ENCODE measurements around the gene ASB10.

ASB10 gene

GRCh38 chr7:151128716-151129115, 58.3 kb downstream of the ASB10 start:
- no peak for DNase-seq (ENCODE audit: low read depth)
- no peak for TF ChIP-seq CTCF (conservative IDR thresholded peaks at IDR 0.05; ENCODE audit: low read depth, low read length)
- H3K4me3 ChIP-seq (ENCODE audit: low read length), result no peak overlapping the region

- H3K4me3 ChIP-seq (ENCODE audit: low read length), result no peak overlapping the region
- no peak for TF ChIP-seq CTCF (conservative IDR thresholded peaks at IDR 0.05; ENCODE audit: low read depth, low read length)
- no peak for DNase-seq (ENCODE audit: low read depth)
These were observed 58.9 kb downstream of the ASB10 start for GRCh38 chr7:151128144-151128543.

- TF ChIP-seq CTCF (conservative IDR thresholded peaks at IDR 0.05; ENCODE audit: low read depth, low read length), result no peak
- no peak overlapping the region for H3K4me3 ChIP-seq (ENCODE audit: low read length)
- DNase-seq (ENCODE audit: low read depth), result no peak
These were observed 60.4 kb downstream of the ASB10 start for GRCh38 chr7:151126491-151127137.

GRCh38 chr7:151125846-151126481, 61.1 kb downstream of the ASB10 start:
- TF ChIP-seq CTCF (conservative IDR thresholded peaks at IDR 0.05; ENCODE audit: low read depth, low read length), result no peak
- no peak for DNase-seq (ENCODE audit: low read depth)
- no peak overlapping the region for H3K4me3 ChIP-seq (ENCODE audit: low read length)
